ENCODE measurements around the gene DUS2.
"Not testable (repeated sequence)": the region's sequence is repeated elsewhere in the genome, so short reads cannot be mapped to it uniquely, and the experiment has no call there.

DNA sequence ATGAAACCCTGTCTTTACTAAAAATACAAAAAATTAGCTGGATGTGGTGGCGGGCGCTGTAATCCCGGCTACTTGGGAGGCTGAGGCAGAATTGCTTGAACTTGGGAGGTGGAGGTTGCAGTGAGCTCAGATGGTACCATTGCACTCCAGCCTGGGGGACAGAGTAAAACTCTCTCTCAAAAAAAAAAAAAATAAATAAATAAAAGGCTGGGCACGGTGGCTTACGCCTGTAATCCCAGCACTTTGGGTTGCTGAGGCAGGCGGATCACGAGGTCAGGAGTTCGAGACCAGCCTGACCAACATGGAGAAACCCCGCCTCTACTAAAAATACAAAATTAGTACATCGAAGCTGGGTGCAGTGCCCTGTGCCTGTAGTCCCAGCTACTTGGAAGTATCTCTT, 69.2 kb downstream of the DUS2 start:
- not testable (repeated sequence) for TF ChIP-seq POLR2AphosphoS5 (IDR thresholded peaks at IDR 0.05; ENCODE audit: low read depth, low read length); TAF1 (IDR thresholded peaks at IDR 0.05; ENCODE audit: borderline replicate concordance, low read depth, low read length); POLR2A (IDR thresholded peaks at IDR 0.05; ENCODE audit: low read depth, low read length)

All from GM12892 (cell line).